K562 (cell line): Measurements from ENCODE around the gene CPNE2. TPM values are rescaled to one million over a fixed set of nuclear protein-coding genes. Genes with fewer than 3 reads are reported as not detected.

ENCODE experiments used
- ATAC-seq: fragments of 200-7000 bp; cut with Tn5 transposase; 3 replicates; pipeline ENCODE4 v1.9.1; 2020; ENCODE audit warnings: moderate library complexity
- BruUV-seq: library from RNA; stranded (reverse); fragments of 400-500 nt; replicated peaks from 2 replicates; lab custom pipeline; 2021; lab: Mats Ljungman, UMichigan
- CTCF ChIA-PET: fragments of 300-600 bp; formaldehyde crosslinking; extraction: SDS; loops from one replicate; lab custom pipeline; 2021; ENCODE audit warnings: low intra/inter-chr PET ratio; lab: Yijun Ruan, JAX
- POLR2A ChIA-PET: fragments of 300-600, 350-650 bp; sonication (Branson Sonifier 250); formaldehyde crosslinking; extraction: SDS; loops from one replicate; lab custom pipeline; 2021; ENCODE audit warnings: antibody characterized with exemption, inconsistent platforms; lab: Yijun Ruan, JAX
- DNase-seq, 4 experiments: peaks; one replicate each; pipeline versions ENCODE4 v3.0.0 to v3.0.0-alpha.2; 2011 to 2018; ENCODE audit warnings: low spot score in 3 of 4, mixed read lengths in 3 of 4; ENCODE audit errors: extremely low read depth in 1 of 4
- FAIRE-seq: peaks from 2 replicates; lab custom pipeline; 2011; peaks lifted over from hg19 to GRCh38; lab: Jason Lieb, UNC
- H2AFZ ChIP-seq: 2 replicates; pipeline ENCODE4 v1.6.0; 2011; ENCODE audit warnings: low read depth, low read length, control low read depth, inconsistent platforms
- H3K27ac ChIP-seq: fragments of 200-600 bp; 3 replicates; pipeline ENCODE4 v1.8.0; 2011; ENCODE audit warnings: low read depth, mild to moderate bottlenecking, control low read depth, inconsistent platforms, low read length, moderate library complexity, mixed read lengths; ENCODE audit errors: extremely low read depth
- H3K27me3 ChIP-seq, 2 experiments: fragments of 300-600 bp in 1 of 2; 2 replicates in 1 of 2; 3 replicates in 1 of 2; pipeline versions ENCODE4 v1.6.0 to v1.8.0; 2011; ENCODE audit warnings: inconsistent platforms in 2 of 2, low read length in 2 of 2, mild to moderate bottlenecking in 1 of 2, mixed read lengths in 1 of 2, moderate library complexity in 1 of 2; ENCODE audit not compliant: control insufficient read depth in 2 of 2, insufficient read depth in 2 of 2
- H3K36me3 ChIP-seq: fragments of 300-600 bp; 3 replicates; pipeline ENCODE4 v1.8.0; 2011; ENCODE audit warnings: mild to moderate bottlenecking, low read length, inconsistent platforms; ENCODE audit not compliant: control insufficient read depth, insufficient read depth
- H3K4me1 ChIP-seq, 2 experiments: fragments of 200-600 bp in 1 of 2; replicated peaks in 1 of 2; 2 replicates in 1 of 2; 3 replicates in 1 of 2; pipeline versions ENCODE4 v1.5.1 to v1.8.0; 2011; ENCODE audit warnings: inconsistent platforms in 2 of 2, low read length in 2 of 2, mild to moderate bottlenecking in 1 of 2, mixed read lengths in 1 of 2, moderate library complexity in 1 of 2; ENCODE audit not compliant: control insufficient read depth in 2 of 2, insufficient read depth in 2 of 2
- H3K4me2 ChIP-seq: 2 replicates; pipeline ENCODE4 v1.6.1; 2011; ENCODE audit warnings: low read length, control low read depth, inconsistent platforms, mixed read lengths; ENCODE audit not compliant: insufficient read depth
- H3K4me3 ChIP-seq: fragments of 200-600 bp; sonication (generic), shearing (Covaris generic); 2 replicates; pipeline ENCODE4 v1.5.1; 2016; ENCODE audit warnings: control low read depth, inconsistent platforms
- H3K79me2 ChIP-seq: fragments of 200-600 bp; 3 replicates; pipeline ENCODE4 v1.8.0; 2011; ENCODE audit warnings: low read length, inconsistent platforms; ENCODE audit not compliant: control insufficient read depth, insufficient read depth
- H3K9ac ChIP-seq, 2 experiments: 2 replicates each; pipeline versions ENCODE4 v1.6.0 to v1.6.1; 2011; ENCODE audit warnings: low read depth in 2 of 2, low read length in 2 of 2, control low read depth in 1 of 2, inconsistent platforms in 1 of 2, mild to moderate bottlenecking in 1 of 2, mixed read lengths in 1 of 2; ENCODE audit not compliant: insufficient read depth in 1 of 2
- H3K9me1 ChIP-seq: one replicate; pipeline ENCODE4 v1.6.0; 2011; ENCODE audit warnings: inconsistent platforms, mild to moderate bottlenecking, low read length, moderate library complexity; ENCODE audit not compliant: control insufficient read depth, insufficient read depth
- H3K9me3 ChIP-seq: replicated peaks from 2 replicates; pipeline ENCODE4 v1.5.1; 2011; ENCODE audit warnings: low read depth, low read length, inconsistent platforms; ENCODE audit not compliant: control insufficient read depth, insufficient read depth
- H4K20me1 ChIP-seq: replicated peaks from 2 replicates; pipeline ENCODE4 v1.6.1; 2011; ENCODE audit warnings: low read length, inconsistent platforms, mixed read lengths; ENCODE audit not compliant: control insufficient read depth, insufficient read depth
- HMBOX1 ChIP-seq: sonication (generic); IDR thresholded peaks from 2 replicates; pipeline ENCODE4 v1.6.1; 2016
- PKNOX1 ChIP-seq: fragments of 450-650 bp; IDR thresholded peaks from 2 replicates; pipeline ENCODE4 v1.6.1; 2016
- RFX1 ChIP-seq: fragments of 450-650 bp; IDR thresholded peaks from 2 replicates; pipeline ENCODE4 v1.6.1; 2016; ENCODE audit warnings: mild to moderate bottlenecking, moderate library complexity
- TCF7L2 ChIP-seq: fragments of 150-350 bp; IDR thresholded peaks from 2 replicates; pipeline ENCODE4 v1.6.1; 2016; ENCODE audit warnings: low read depth, mild to moderate bottlenecking, low read length, moderate library complexity
- TEAD4 ChIP-seq, 2 experiments: sonication (generic) in 1 of 2; formaldehyde crosslinking in 1 of 2; IDR thresholded peaks; 2 replicates each; pipeline versions ENCODE4 v1.6.1 to v1.8.0; 2012 to 2022; ENCODE audit warnings: borderline replicate concordance in 1 of 2, inconsistent platforms in 1 of 2, low read length in 1 of 2, mild to moderate bottlenecking in 1 of 2, missing genetic modification reagents in 1 of 2
- THRB ChIP-seq: fragments of 450-650 bp; formaldehyde crosslinking; conservative IDR thresholded peaks from 2 replicates; pipeline ENCODE4 v1.4.0; 2022; ENCODE audit warnings: mild to moderate bottlenecking, missing genetic modification characterization
- ZBTB7A ChIP-seq: IDR thresholded peaks from 2 replicates; pipeline ENCODE4 v1.6.1; 2011; ENCODE audit warnings: low read depth, mild to moderate bottlenecking, low read length, moderate library complexity, borderline replicate concordance; ENCODE audit not compliant: control insufficient read depth
- ZKSCAN1 ChIP-seq: fragments of 150-350 bp; IDR thresholded peaks from 2 replicates; pipeline ENCODE4 v1.6.1; 2016; ENCODE audit warnings: low read depth, low read length
- WGBS: fragments of 100-300 bp; shearing (Covaris generic); methylation state at CpG from one replicate; pipeline ENCODE4 v1.1.6; 2016; ENCODE audit warnings: low coverage, mixed read lengths; ENCODE audit not compliant: insufficient coverage; ENCODE audit errors: missing lambda C conversion rate; 5-methylcytosine and 5-hydroxymethylcytosine counted together
- in situ Hi-C: fragments of 300-500 bp; cut with MboI; formaldehyde crosslinking; loops from 4 replicates; pipeline ENCODE4 v1.15.0; 2018; ENCODE audit warnings: inconsistent platforms, mixed read lengths
- intact Hi-C: fragments of 100-400 bp; cut with micrococcal nuclease; formaldehyde crosslinking; loops from 2 replicates; pipeline ENCODE4 v1.14.2; 2022
- polyA plus RNA-seq, 8 experiments: library from polyadenylated mRNA; depleted of rRNA in 4 of 8; stranded (reverse) in 5 of 8; unstranded in 3 of 8; fragments of >200 nt; fragmentation: Nextera tagmentation in 2 of 8; fragmentation: Illumina TruSeq in 1 of 8; extraction: Ambion mirVana in 2 of 8; extraction: Trizol in 1 of 8; gene quantifications; 2 replicates each; pipeline versions ENCODE4 v1.2.1 to v1.2.3, GENCODE V29; 2011 to 2014; ENCODE audit warnings: inconsistent platforms in 1 of 8, missing spikeins in 1 of 8
- total RNA-seq, 7 experiments: library from RNA; depleted of rRNA in 6 of 7; stranded (reverse); fragments of >200 nt in 6 of 7; fragmentation: Illumina TruSeq in 2 of 7; extraction: Trizol in 2 of 7; gene quantifications; 2 replicates each; pipeline versions ENCODE4 v1.2.1 to v1.2.3, GENCODE V29; 2011 to 2021; ENCODE audit warnings: low replicate concordance in 1 of 7
- TF ChIP-seq, protein P1 (sequence below): fragments of 200-800 bp; sonication (Bioruptor generic); IDR thresholded peaks from 2 replicates; pipeline ENCODE4 v1.6.1; 2017; ENCODE audit warnings: missing genetic modification characterization, missing compliant biosample characterization
- TF ChIP-seq, protein P2 (sequence below): sonication (generic); formaldehyde crosslinking; IDR thresholded peaks from 2 replicates; pipeline ENCODE4 v1.8.1; 2023; ENCODE audit warnings: mild to moderate bottlenecking, missing genetic modification reagents, moderate library complexity
- TF ChIP-seq, protein P3 (sequence below): sonication (generic); formaldehyde crosslinking; IDR thresholded peaks from 2 replicates; pipeline ENCODE4 v1.8.1; 2023; ENCODE audit warnings: mild to moderate bottlenecking, missing genetic modification reagents

The CPNE2 gene
- total and polyA plus RNA-seq, 9 of the 15 experiments (the other 6 are each of a cell fraction or from before 2014, with no cell fraction given), result 3.0 to 13.9 (median 8.6) TPM

DNA sequence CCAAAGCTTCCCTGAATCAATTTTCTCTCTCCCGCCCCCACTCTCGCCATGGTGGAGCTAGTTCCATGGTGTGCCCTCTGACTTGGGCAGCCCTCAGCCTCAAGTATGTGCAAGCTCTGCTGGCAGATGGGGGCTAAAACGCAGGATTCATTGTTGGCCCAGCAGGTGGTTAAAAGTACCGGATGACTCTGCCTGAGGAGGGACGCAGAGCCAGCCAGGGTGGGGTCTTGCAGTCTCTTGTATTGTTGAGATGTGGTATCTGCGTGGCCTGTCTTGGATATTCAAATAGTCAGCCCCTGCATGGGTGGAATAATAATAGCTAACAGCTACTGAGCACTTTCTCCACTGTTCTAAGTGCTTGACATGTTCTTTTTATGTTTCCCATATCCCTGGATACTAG lies 36.7 kb upstream of the CPNE2 start (continued):
- TF ChIP-seq, protein P1, sequence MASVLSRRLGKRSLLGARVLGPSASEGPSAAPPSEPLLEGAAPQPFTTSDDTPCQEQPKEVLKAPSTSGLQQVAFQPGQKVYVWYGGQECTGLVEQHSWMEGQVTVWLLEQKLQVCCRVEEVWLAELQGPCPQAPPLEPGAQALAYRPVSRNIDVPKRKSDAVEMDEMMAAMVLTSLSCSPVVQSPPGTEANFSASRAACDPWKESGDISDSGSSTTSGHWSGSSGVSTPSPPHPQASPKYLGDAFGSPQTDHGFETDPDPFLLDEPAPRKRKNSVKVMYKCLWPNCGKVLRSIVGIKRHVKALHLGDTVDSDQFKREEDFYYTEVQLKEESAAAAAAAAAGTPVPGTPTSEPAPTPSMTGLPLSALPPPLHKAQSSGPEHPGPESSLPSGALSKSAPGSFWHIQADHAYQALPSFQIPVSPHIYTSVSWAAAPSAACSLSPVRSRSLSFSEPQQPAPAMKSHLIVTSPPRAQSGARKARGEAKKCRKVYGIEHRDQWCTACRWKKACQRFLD (CRISPR knock-in tag), result no peak
- no peak for TF ChIP-seq ZKSCAN1
- TF ChIP-seq, protein P2, sequence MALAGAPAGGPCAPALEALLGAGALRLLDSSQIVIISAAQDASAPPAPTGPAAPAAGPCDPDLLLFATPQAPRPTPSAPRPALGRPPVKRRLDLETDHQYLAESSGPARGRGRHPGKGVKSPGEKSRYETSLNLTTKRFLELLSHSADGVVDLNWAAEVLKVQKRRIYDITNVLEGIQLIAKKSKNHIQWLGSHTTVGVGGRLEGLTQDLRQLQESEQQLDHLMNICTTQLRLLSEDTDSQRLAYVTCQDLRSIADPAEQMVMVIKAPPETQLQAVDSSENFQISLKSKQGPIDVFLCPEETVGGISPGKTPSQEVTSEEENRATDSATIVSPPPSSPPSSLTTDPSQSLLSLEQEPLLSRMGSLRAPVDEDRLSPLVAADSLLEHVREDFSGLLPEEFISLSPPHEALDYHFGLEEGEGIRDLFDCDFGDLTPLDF (CRISPR knock-in tag), result no peak
- no peak for TF ChIP-seq TCF7L2

DNA sequence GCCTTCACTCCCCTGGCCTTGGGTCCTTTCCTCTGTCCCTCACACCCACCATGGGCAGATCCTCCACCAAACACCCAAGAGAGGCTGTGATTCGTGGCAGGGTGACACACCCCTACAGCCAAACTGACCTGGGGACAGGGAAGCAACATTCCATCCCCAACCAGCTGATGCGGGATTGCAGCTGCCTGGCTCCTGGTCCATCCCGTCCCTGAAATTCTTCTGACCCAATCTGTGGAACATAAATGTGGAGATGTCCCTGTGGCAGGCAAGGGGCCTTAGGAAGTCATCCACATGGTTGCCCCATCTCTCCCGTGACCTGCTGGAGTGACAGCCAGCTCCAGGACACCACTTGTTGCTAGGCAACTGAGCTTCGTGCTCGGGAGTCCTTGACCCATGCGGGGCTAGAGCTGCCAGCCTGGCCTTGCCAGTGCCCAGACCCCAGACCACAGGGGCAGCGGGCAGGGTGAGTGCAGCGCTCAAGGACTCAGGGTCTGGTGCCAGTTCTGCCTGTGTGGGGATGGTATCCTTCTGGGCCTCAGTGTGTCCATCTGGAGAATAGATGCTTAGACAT lies 34.0 kb upstream of the CPNE2 start:
- Histone ChIP-seq H3K9me1 (no peaks in the 10 kb centered on the region), H4K20me1 (no peaks in the 10 kb centered on the region; the same call in 1 of the 2 replicates), H3K27me3 (peaks cover 29 to 44% of the 10 kb centered on the region in 2 experiments; a peak in 4 of 5 replicates), H3K9ac (no peak overlapping the region), H2AFZ (no peak overlapping the region), H3K4me1 (peaks cover 25 to 26% of the 10 kb centered on the region in 2 experiments), H3K4me2 (no peak overlapping the region), H3K27ac (no peak overlapping the region), H3K36me3 (no peaks in the 10 kb centered on the region), H3K4me3 (no peak overlapping the region), H3K9me3 (no peaks in the 10 kb centered on the region), H3K79me2 (no peaks in the 10 kb centered on the region)
- ChIA-PET POLR2A (no interaction called here), CTCF (no interaction called here)
- in situ Hi-C loops (no loop called here), intact Hi-C loops (no loop called here)
- DNase-seq, result no peak
- WGBS, result 0% methylated on average over 9 of the region's 9 CpGs
- no peak for ATAC-seq
- FAIRE-seq, result no peak
- BruUV-seq, result no TSS peak
- TF ChIP-seq THRB (CRISPR knock-in tag), result no peak
- peak; percentile 87 for TF ChIP-seq RFX1
- TF ChIP-seq HMBOX1, result no peak
- TF ChIP-seq TEAD4 (IDR thresholded peaks at IDR 0.05; ENCODE audit: low read length), result no peak
- no peak for TF ChIP-seq TEAD4 (CRISPR knock-in tag; IDR thresholded peaks at IDR 0.05; ENCODE audit: borderline replicate concordance)
- peak; percentile 71 for TF ChIP-seq PKNOX1
- no peak for TF ChIP-seq ZBTB7A
- TF ChIP-seq, protein P3, sequence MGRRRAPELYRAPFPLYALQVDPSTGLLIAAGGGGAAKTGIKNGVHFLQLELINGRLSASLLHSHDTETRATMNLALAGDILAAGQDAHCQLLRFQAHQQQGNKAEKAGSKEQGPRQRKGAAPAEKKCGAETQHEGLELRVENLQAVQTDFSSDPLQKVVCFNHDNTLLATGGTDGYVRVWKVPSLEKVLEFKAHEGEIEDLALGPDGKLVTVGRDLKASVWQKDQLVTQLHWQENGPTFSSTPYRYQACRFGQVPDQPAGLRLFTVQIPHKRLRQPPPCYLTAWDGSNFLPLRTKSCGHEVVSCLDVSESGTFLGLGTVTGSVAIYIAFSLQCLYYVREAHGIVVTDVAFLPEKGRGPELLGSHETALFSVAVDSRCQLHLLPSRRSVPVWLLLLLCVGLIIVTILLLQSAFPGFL (CRISPR knock-in tag), result no peak
